Measurements from ENCODE around the gene HIP1. TPM values are rescaled to one million over a fixed set of nuclear protein-coding genes. Genes with fewer than 3 reads are reported as not detected.
A peak's percentile ranks its signal among the peaks of the same experiment; 100 is the strongest.
"Not testable (repeated sequence)": the region's sequence is repeated elsewhere in the genome, so short reads cannot be mapped to it uniquely, and the experiment has no call there.

Gene HIP1
- total and polyA plus RNA-seq, 2 donors from 2014 or later, result 11.2 to 50.1 TPM

- Histone ChIP-seq H3K36me3 (ENCODE audit: control insufficient read depth in 2 of 3, insufficient read depth in 3 of 3, low read length in 3 of 3) (no peaks in the 10 kb centered on the region), H3K9ac (ENCODE audit: low read length in 3 of 3) (peak overlapping the region in 1 of 3 donors; percentile 55), H3K27ac (ENCODE audit: low read depth in 2 of 2, low read length in 2 of 2) (peak overlapping the region; percentile 26 to 55), H3K27me3 (ENCODE audit: control insufficient read depth, insufficient read depth, low read length) (no peaks in the 10 kb centered on the region), H3K4me3 (ENCODE audit: low read length in 3 of 3) (no peak overlapping the region), H3K4me1 (ENCODE audit: control insufficient read depth in 2 of 3, insufficient read depth in 2 of 3, low read depth in 1 of 3, low read length in 3 of 3) (peaks cover 0 to 12% (median 0%) of the 10 kb centered on the region in 3 donors), H3K9me3 (ENCODE audit: control insufficient read depth in 2 of 3, insufficient read depth in 1 of 3, low read length in 3 of 3) (no peaks in the 10 kb centered on the region)
- intact Hi-C loops (cut with DNase I), result no loop called here
- peak; percentile 74 to 88 (median 79) for DNase-seq
- no peak for FAIRE-seq
- TF ChIP-seq CTCF (IDR thresholded peaks at IDR 0.05; ENCODE audit: borderline replicate concordance, extremely low read depth, insufficient read depth), result no peak
Observed at GRCh38 chr7:75688200-75689136, 50.3 kb downstream of the HIP1 start.

GRCh38 chr7:75687246-75688088 is 51.3 kb downstream of the HIP1 start:
- FAIRE-seq, result no peak
- Histone ChIP-seq H3K27me3 (ENCODE audit: control insufficient read depth, insufficient read depth, low read length) (no peaks in the 10 kb centered on the region), H3K36me3 (ENCODE audit: control insufficient read depth in 2 of 3, insufficient read depth in 3 of 3, low read length in 3 of 3) (no peaks in the 10 kb centered on the region), H3K27ac (ENCODE audit: low read depth in 2 of 2, low read length in 2 of 2) (peak overlapping the region; percentile 28 to 55), H3K9me3 (ENCODE audit: control insufficient read depth in 2 of 3, insufficient read depth in 1 of 3, low read length in 3 of 3) (no peaks in the 10 kb centered on the region), H3K4me3 (ENCODE audit: low read length in 3 of 3) (no peak overlapping the region), H3K9ac (ENCODE audit: low read length in 3 of 3) (peak overlapping the region in 1 of 3 donors; percentile 55), H3K4me1 (ENCODE audit: control insufficient read depth in 2 of 3, insufficient read depth in 2 of 3, low read depth in 1 of 3, low read length in 3 of 3) (peaks cover 0 to 12% (median 0%) of the 10 kb centered on the region in 3 donors)
- intact Hi-C loops (cut with DNase I), result no loop called here
- no peak for TF ChIP-seq CTCF (IDR thresholded peaks at IDR 0.05; ENCODE audit: borderline replicate concordance, extremely low read depth, insufficient read depth)
- DNase-seq, result peak in 1 of 5 donors; percentile 26

- Histone ChIP-seq H3K9me3 (ENCODE audit: control insufficient read depth in 2 of 3, insufficient read depth in 1 of 3, low read length in 3 of 3) (no peaks in the 10 kb centered on the region), H3K4me3 (ENCODE audit: low read length in 3 of 3) (no peak overlapping the region), H3K9ac (ENCODE audit: low read length in 3 of 3) (no peak overlapping the region), H3K27ac (ENCODE audit: low read depth in 2 of 2, low read length in 2 of 2) (no peak overlapping the region), H3K36me3 (ENCODE audit: control insufficient read depth in 2 of 3, insufficient read depth in 3 of 3, low read length in 3 of 3) (no peaks in the 10 kb centered on the region), H3K4me1 (ENCODE audit: control insufficient read depth in 2 of 3, insufficient read depth in 2 of 3, low read depth in 1 of 3, low read length in 3 of 3) (peaks cover 0 to 12% (median 0%) of the 10 kb centered on the region in 3 donors), H3K27me3 (ENCODE audit: control insufficient read depth, insufficient read depth, low read length) (no peaks in the 10 kb centered on the region)
- FAIRE-seq (no peak), DNase-seq (no peak)
- no peak for TF ChIP-seq CTCF (IDR thresholded peaks at IDR 0.05; ENCODE audit: borderline replicate concordance, extremely low read depth, insufficient read depth)
- intact Hi-C loops (cut with DNase I), result no loop called here
Observed at GRCh38 chr7:75686551-75686950, 52.2 kb downstream of the HIP1 start.

GRCh38 chr7:75682052-75682451 is 56.7 kb downstream of the HIP1 start:
- H3K4me1 ChIP-seq (ENCODE audit: control insufficient read depth in 2 of 3, insufficient read depth in 2 of 3, low read depth in 1 of 3, low read length in 3 of 3); H3K4me3 ChIP-seq (ENCODE audit: low read length in 3 of 3); FAIRE-seq; intact Hi-C loops (cut with DNase I); H3K36me3 ChIP-seq (ENCODE audit: control insufficient read depth in 2 of 3, insufficient read depth in 3 of 3, low read length in 3 of 3); H3K9me3 ChIP-seq (ENCODE audit: control insufficient read depth in 2 of 3, insufficient read depth in 1 of 3, low read length in 3 of 3); H3K27me3 ChIP-seq (ENCODE audit: control insufficient read depth, insufficient read depth, low read length); DNase-seq; H3K27ac ChIP-seq (ENCODE audit: low read depth in 2 of 2, low read length in 2 of 2); H3K9ac ChIP-seq (ENCODE audit: low read length in 3 of 3): not testable (repeated sequence)

Data from kidney (tissue), 14 donors.